Cardiac atrium fibroblast (primary cell): ENCODE measurements around the gene TMEM51. TPM values are rescaled to one million over a fixed set of nuclear protein-coding genes. Genes with fewer than 3 reads are reported as not detected.

ENCODE experiments used
- total RNA-seq: library from RNA; depleted of rRNA; stranded (reverse); fragments of >200 nt; gene quantifications from 2 replicates; pipeline ENCODE4 v1.2.3, GENCODE V29; 2015

The TMEM51 gene
- 1.1 and 3.7 TPM in 2 replicates for total RNA-seq

GRCh38 chr1:15153184-15153841 lies at the start of gene TMEM51:
Gene TMEM51, plus strand, starts transcription at chr1:15153747. Its CDS starts 61,341 bp downstream, at chr1:15215088.

GRCh38 chr1:15246960-15247614 lies 93.5 kb downstream of the TMEM51 start, which contains the start of gene FHAD1:
Gene FHAD1, plus strand, starts transcription at chr1:15247223. Its CDS starts 4,562 bp downstream, at chr1:15251785.

Other genes with a start within 250 kb of the TMEM51 start
- gene FHAD1, start 93.5 kb downstream of the TMEM51 start, total RNA-seq: not detected in 2 replicates